NCI-H774 (cell line): ENCODE measurements around the gene WNK1.
"Not testable (repeated sequence)": the region's sequence is repeated elsewhere in the genome, so short reads cannot be mapped to it uniquely, and the experiment has no call there.

Experiments
- DNase-seq: peaks from one replicate; lab custom pipeline; 2025; lab: John Stamatoyannopoulos, UW

Gene WNK1

GRCh38 chr12:751999-752694 lies at the start of gene WNK1:
WNK1 (plus strand) TSS chr12:752579; CDS start chr12:753566, 987 bp downstream.
- peak; percentile 99 for DNase-seq

GRCh38 chr12:704516-705242 lies 47.7 kb upstream of the WNK1 start:
- DNase-seq, result no peak

GRCh38 chr12:708084-708483 lies 44.3 kb upstream of the WNK1 start:
- not testable (repeated sequence) for DNase-seq

- no peak for DNase-seq
Measured at GRCh38 chr12:709455-710020, 42.8 kb upstream of the WNK1 start.

- no peak for DNase-seq
Measured at GRCh38 chr12:712172-712863, 40.1 kb upstream of the WNK1 start.

GRCh38 chr12:713281-713875 lies 39.0 kb upstream of the WNK1 start:
- DNase-seq, result no peak

GRCh38 chr12:716506-716905 lies 35.9 kb upstream of the WNK1 start:
- no peak for DNase-seq

- no peak for DNase-seq
Measured at GRCh38 chr12:718756-719102, 33.6 kb upstream of the WNK1 start.

GRCh38 chr12:720231-720941 lies 32.0 kb upstream of the WNK1 start:
- DNase-seq, result no peak

GRCh38 chr12:724194-724855 lies 28.1 kb upstream of the WNK1 start:
- no peak for DNase-seq

GRCh38 chr12:725076-725475 lies 27.3 kb upstream of the WNK1 start:
- DNase-seq, result no peak

GRCh38 chr12:726281-727140 lies 25.9 kb upstream of the WNK1 start:
- no peak for DNase-seq

GRCh38 chr12:727321-727720 lies 25.1 kb upstream of the WNK1 start:
- no peak for DNase-seq

GRCh38 chr12:728781-729180 lies 23.6 kb upstream of the WNK1 start:
- DNase-seq, result no peak

GRCh38 chr12:729221-729620 lies 23.2 kb upstream of the WNK1 start:
- no peak for DNase-seq

GRCh38 chr12:730550-730949 lies 21.8 kb upstream of the WNK1 start:
- no peak for DNase-seq

- no peak for DNase-seq
Measured at GRCh38 chr12:737122-737739, 15.1 kb upstream of the WNK1 start.

GRCh38 chr12:738712-739111 lies 13.7 kb upstream of the WNK1 start:
- no peak for DNase-seq

- DNase-seq, result no peak
Measured at GRCh38 chr12:739349-739748, 13.0 kb upstream of the WNK1 start.

- DNase-seq, result no peak
Measured at GRCh38 chr12:740921-741320, 11.5 kb upstream of the WNK1 start.
